Fibroblast of mammary gland (primary cell): Measurements from ENCODE around the gene MET.

Experiments
- DNase-seq: peaks from one replicate; pipeline ENCODE4 v3.0.0-alpha.2; 2010; ENCODE audit warnings: low read depth
- H3K4me3 ChIP-seq: 2 replicates; pipeline ENCODE4 v1.5.1; 2011; ENCODE audit warnings: low read depth, mild to moderate bottlenecking, low read length, moderate library complexity; ENCODE audit not compliant: control insufficient read depth
- TF ChIP-seq, protein P1 (sequence below): conservative IDR thresholded peaks from 2 replicates; pipeline ENCODE4 v1.5.1; 2011; ENCODE audit warnings: low read depth, low read length, inconsistent platforms; ENCODE audit not compliant: control insufficient read depth, insufficient read depth

Gene MET

DNA sequence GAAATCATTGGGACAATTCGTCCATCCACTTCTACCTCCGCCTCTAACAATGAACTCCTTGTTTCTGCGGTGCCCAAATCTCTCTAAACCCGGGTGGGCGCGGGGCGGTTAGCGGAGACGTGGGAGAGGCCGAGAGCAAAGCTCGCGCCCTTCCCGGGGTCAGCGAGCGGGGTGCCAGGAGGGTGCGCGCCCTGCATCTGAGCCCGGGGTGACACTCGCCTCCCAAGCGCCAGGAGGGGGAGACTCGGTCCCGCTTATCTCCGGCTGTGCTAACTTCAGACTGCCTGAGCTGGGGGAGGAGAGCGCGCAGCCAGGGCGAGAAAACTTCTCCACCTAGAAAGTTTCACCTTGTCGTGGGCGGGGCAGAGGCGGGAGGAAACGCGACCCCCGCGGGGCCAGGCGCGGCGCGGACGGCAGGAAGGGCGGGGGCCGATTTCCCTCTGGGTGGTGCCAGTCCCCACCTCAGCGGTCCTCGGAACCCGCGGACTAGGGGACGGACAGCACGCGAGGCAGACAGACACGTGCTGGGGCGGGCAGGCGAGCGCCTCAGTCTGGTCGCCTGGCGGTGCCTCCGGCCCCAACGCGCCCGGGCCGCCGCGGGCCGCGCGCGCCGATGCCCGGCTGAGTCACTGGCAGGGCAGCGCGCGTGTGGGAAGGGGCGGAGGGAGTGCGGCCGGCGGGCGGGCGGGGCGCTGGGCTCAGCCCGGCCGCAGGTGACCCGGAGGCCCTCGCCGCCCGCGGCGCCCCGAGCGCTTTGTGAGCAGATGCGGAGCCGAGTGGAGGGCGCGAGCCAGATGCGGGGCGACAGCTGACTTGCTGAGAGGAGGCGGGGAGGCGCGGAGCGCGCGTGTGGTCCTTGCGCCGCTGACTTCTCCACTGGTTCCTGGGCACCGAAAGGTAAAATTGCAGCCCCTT lies at the start of gene MET:
Gene MET (plus strand): TSS at position 516 of the 915 bp plus-strand sequence. CDS start 26,889 bp downstream, outside the sequence.
- peak within 1 kb of the TSS; percentile 90 for H3K4me3 ChIP-seq
- TF ChIP-seq, protein P1, sequence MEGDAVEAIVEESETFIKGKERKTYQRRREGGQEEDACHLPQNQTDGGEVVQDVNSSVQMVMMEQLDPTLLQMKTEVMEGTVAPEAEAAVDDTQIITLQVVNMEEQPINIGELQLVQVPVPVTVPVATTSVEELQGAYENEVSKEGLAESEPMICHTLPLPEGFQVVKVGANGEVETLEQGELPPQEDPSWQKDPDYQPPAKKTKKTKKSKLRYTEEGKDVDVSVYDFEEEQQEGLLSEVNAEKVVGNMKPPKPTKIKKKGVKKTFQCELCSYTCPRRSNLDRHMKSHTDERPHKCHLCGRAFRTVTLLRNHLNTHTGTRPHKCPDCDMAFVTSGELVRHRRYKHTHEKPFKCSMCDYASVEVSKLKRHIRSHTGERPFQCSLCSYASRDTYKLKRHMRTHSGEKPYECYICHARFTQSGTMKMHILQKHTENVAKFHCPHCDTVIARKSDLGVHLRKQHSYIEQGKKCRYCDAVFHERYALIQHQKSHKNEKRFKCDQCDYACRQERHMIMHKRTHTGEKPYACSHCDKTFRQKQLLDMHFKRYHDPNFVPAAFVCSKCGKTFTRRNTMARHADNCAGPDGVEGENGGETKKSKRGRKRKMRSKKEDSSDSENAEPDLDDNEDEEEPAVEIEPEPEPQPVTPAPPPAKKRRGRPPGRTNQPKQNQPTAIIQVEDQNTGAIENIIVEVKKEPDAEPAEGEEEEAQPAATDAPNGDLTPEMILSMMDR = peak; percentile 59
- DNase-seq = peak; percentile 75

DNA sequence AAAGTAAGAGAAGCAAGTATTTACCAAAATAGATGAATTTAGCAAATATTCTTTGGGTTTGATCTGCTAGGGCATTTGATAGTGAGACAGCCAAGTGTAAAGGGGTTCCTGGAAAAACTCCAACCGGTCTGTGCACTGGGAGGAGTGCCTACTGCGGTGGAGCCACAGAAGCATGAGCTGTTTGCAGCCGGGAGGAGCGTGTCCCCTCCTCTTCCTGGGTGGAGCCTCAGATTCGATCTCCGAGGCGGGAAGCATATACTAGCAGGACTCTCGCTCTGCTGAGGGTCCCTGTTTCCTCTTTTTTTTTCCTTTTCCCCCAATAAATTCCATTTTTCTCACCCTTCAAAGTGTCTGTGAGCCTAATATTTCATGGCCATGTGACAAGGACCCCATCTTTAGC lies 45.1 kb upstream of the MET start:
- TF ChIP-seq, protein P1 = no peak
- DNase-seq = no peak
- H3K4me3 ChIP-seq = no peak overlapping the region

DNA sequence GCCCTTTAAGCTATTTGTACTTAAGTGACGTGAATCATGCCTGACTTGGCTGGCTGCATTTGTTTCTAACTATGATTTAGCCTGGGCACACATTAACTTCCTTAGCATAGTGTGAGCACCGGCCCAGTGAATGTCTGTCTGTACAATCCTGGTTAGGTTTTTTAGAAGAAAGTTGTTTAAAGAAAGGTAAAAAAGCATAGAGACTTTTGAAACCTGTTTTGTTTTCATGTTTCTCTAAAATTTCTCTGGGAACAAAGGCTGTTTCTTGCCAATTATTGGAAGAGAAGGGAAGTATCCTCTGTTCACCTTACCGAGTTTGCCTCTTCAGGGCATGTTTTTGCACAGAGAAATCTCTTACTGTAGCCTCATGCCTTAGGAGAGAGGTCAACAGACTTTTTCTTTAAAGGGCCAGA lies 42.9 kb upstream of the MET start:
- peak; percentile 47 for DNase-seq
- TF ChIP-seq, protein P1 = no peak
- H3K4me3 ChIP-seq = no peak overlapping the region

DNA sequence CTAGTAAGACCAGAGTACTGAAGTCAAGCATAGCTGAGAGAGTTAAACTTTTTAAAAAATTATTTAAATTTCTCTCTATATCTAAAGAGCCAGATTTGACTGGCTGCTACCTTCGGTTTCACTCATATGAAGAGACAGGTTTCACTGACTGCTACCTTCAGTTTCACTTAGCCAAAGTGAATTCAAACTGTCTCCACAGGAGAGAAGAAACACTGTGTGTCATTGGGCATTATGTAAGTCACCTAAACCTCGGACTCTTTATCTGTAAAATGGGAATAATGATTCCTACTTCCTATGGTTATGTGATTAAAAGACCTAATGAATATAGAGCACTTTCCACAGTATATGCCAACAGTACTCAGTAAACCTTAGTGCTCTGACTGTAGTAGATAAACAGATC lies 41.6 kb upstream of the MET start:
- no peak for DNase-seq
- TF ChIP-seq, protein P1 = no peak
- H3K4me3 ChIP-seq = no peak overlapping the region

DNA sequence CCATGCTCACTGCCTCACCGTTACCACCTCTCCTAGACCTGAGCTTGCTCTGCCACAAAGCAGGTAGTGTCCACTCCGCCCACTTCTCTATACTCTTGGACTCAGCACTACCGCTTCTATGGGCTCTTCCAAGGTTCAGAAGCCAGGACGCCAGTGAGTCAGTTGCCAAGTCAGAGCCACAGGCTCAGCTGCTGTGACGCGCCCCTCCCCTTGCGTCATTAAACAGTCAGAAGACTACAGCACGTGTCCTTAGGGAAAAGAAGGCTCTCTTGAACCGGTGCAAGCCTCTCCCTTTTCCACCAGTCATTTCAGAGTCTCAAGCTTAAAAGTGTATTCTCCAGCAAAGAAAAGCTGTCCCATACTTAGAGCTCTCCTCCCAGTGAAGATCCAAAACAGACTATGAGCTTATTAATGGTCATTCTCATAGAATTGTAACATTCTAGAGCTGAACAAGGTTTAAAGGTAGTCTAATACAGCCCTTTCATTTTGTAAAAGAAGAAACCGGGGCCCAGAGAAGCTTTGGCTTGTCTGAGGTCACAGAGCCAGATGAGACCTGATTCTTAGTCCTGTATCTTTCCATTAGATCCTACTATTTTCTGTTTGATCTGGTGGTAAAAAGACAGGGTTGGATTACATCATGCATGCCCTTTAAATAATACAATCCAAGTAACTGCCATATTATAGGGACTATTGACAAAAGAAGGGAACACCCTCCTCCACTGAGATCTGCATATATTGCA lies 40.9 kb upstream of the MET start:
- no peak overlapping the region for H3K4me3 ChIP-seq
- DNase-seq = peak; percentile 94
- TF ChIP-seq, protein P1 = no peak

DNA sequence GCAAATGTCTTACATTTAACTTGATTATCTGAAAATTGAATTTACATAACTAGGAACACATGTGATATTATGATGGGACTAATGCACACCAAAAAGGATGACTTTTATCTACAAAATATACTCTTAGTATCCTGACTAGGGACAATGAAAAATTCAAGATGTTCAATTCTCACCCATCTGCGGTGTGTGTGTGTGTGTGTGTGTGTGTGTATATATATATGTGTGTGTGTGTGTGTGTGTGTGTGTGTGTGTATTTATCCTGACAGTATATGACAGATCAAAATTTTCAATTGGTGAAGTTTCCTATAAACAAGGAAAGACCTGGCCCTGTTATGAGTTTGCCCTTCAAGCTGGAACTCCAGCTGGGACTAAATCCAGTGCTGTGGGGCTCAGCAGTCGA lies 40.3 kb upstream of the MET start:
- H3K4me3 ChIP-seq = no peak overlapping the region
- DNase-seq = no peak
- TF ChIP-seq, protein P1 = no peak
